Measurements from ENCODE around the gene SLC36A3.

DNA sequence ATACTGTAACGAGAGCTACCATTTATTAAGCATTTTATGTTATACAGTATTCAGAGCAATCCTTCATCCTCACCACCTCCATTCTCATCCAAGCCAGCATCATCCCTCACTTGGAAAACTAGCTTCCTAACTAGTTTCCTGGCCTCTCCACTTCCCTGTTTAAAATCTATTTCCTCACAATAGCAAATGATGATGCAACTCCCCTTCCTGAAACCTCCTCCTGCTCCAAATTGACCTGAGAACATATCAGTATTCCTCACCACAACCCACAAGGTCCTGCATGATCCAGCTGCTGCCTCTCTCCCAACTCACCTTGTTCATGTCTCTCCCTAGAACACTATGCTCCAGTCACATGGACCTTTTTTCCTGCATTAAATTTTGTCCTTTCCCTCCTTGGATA is 48.1 kb upstream of the SLC36A3 start:
- TF ChIP-seq, protein P1, sequence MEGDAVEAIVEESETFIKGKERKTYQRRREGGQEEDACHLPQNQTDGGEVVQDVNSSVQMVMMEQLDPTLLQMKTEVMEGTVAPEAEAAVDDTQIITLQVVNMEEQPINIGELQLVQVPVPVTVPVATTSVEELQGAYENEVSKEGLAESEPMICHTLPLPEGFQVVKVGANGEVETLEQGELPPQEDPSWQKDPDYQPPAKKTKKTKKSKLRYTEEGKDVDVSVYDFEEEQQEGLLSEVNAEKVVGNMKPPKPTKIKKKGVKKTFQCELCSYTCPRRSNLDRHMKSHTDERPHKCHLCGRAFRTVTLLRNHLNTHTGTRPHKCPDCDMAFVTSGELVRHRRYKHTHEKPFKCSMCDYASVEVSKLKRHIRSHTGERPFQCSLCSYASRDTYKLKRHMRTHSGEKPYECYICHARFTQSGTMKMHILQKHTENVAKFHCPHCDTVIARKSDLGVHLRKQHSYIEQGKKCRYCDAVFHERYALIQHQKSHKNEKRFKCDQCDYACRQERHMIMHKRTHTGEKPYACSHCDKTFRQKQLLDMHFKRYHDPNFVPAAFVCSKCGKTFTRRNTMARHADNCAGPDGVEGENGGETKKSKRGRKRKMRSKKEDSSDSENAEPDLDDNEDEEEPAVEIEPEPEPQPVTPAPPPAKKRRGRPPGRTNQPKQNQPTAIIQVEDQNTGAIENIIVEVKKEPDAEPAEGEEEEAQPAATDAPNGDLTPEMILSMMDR (conservative IDR thresholded peaks at IDR 0.05; ENCODE audit: low read length), result no peak
- TF ChIP-seq EZH2phosphoT487 (IDR thresholded peaks at IDR 0.05; ENCODE audit: borderline replicate concordance, low read depth, low read length), result no peak

Data from OCI-LY7 (cell line).